Aorta (tissue), 5 donors: ENCODE data around the gene COL4A2. TPM values are rescaled to one million over a fixed set of nuclear protein-coding genes. Genes with fewer than 3 reads are reported as not detected.

Source experiments
- ATAC-seq: fragments of 200-7000 bp; cut with Tn5 transposase; one replicate; pipeline ENCODE4 v1.9.1; 2022; ENCODE audit warnings: moderate library complexity; ENCODE audit not compliant: low FRiP score
- DNase-seq, 2 donors: peaks; one replicate each; pipeline ENCODE4 v3.0.0-alpha.2; 2020
- H3K27ac ChIP-seq, 2 donors: one replicate each; pipeline ENCODE4 v1.5.1; 2013; ENCODE audit warnings: low read length in 2 of 2, mild to moderate bottlenecking in 2 of 2, moderate library complexity in 2 of 2, control low read depth in 1 of 2, inconsistent platforms in 1 of 2, low read depth in 1 of 2
- H3K27me3 ChIP-seq, 2 donors: one replicate each; pipeline ENCODE4 v1.6.1; 2013; ENCODE audit warnings: control low read depth in 1 of 2, low read length in 1 of 2, mild to moderate bottlenecking in 1 of 2, moderate library complexity in 1 of 2; ENCODE audit not compliant: insufficient read depth in 2 of 2, control insufficient read depth in 1 of 2
- H3K36me3 ChIP-seq, 2 donors: one replicate each; pipeline ENCODE4 v1.6.1; 2013; ENCODE audit warnings: control low read depth in 1 of 2, low read length in 1 of 2, mild to moderate bottlenecking in 1 of 2; ENCODE audit not compliant: insufficient read depth in 2 of 2, control insufficient read depth in 1 of 2
- H3K4me1 ChIP-seq, 2 donors: one replicate each; pipeline ENCODE4 v1.6.1; 2013; ENCODE audit warnings: low read length in 2 of 2, control low read depth in 1 of 2, mild to moderate bottlenecking in 1 of 2, moderate library complexity in 1 of 2; ENCODE audit not compliant: insufficient read depth in 2 of 2, control insufficient read depth in 1 of 2
- H3K4me3 ChIP-seq, 2 donors: one replicate each; pipeline ENCODE4 v1.5.1; 2013; ENCODE audit warnings: low read length in 2 of 2, control low read depth in 1 of 2, mild to moderate bottlenecking in 1 of 2
- H3K9me3 ChIP-seq: one replicate; pipeline ENCODE4 v1.6.1; 2013; ENCODE audit warnings: mild to moderate bottlenecking, low read length; ENCODE audit not compliant: control insufficient read depth
- WGBS, 2 donors: extraction: QIAGEN DNeasy Blood & Tissue Kit; methylation state at CpG; one replicate each; pipeline ENCODE4 v1.1.7; 2013; 5-methylcytosine and 5-hydroxymethylcytosine counted together
- intact Hi-C, 2 donors: fragments of 100-400 bp; cut with DNase I; formaldehyde crosslinking; loops; one replicate each; pipeline versions ENCODE4 v1.14.2 to v1.15.0; 2022
- polyA plus RNA-seq, 2 donors: library from polyadenylated mRNA; stranded (reverse); fragments of 200-250 nt; gene quantifications; one replicate each; pipeline ENCODE4 v1.2.3, GENCODE V29; 2013
- total RNA-seq, 2 donors: library from RNA; stranded (reverse); fragmentation: NEBNext Ultra II Directional; extraction: Animal tissue kit (Norgen Biotek cat#: 25700); gene quantifications; one replicate each; pipeline ENCODE4 v1.2.1, GENCODE V29; 2021
- donor health status: healthy with polysubstance abuse.
- donor health status: Bipolar disorder and iron deficiency.
- donor health status: DM: no; HTN: no; CAD: no.
- donor health status: DM: no; HTN: no; CAD: no.
- donor health status: DM: yes; HTN: yes; CAD: no.

COL4A2 gene
- total and polyA plus RNA-seq, 4 donors: 117 to 1,110 (median 681) TPM

DNA sequence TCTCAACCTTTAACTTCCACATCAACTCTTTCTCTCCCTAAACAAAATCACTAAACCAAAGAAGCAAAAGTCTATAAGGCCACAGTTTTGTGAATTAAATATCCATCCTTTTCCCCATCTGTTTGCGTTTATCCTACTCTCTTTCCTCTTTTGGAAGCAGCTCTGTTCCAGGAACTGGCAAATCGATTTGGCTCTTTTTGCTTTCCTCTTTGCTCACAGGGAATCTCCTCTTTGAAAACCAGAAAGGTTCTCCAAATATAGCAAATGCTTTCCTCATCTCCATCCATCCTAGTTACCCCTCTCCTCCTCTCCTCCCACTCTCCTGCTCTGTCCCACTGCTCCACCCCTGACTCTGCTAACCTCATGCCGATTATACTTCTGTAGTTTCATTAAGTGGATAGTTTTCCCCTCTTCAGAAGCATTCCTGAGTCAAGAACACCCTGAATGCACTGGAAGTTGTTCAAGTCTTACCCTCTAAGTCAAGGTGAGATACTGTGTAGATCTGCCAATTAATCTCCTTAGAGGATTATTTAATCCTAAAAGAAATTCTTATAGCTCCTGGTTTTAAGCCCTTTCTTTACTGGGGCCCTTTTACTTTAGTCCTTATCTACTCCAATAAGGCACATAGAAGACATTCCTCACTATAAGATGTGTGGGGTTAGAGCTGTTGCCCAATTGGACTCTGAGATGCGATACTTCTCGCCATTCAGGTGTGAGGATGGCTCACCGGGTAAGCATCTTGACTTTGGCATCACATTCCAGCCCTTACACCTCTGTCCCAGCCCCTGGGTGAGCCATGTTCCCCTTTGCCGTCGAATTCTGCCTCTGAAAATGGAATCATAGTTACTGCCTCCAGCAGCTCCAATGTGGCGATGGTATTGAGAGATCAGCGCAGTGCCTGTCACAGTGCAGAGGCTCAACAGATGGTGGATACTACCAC, 67.6 kb downstream of the COL4A2 start:
- ATAC-seq (no peak), DNase-seq (no peak)
- Histone ChIP-seq H3K4me3 (no peak overlapping the region), H3K36me3 (no peaks in the 10 kb centered on the region), H3K27ac (peak overlapping the region; percentile 47 to 74), H3K4me1 (peaks cover 2 to 13% of the 10 kb centered on the region in 2 donors), H3K9me3 (no peaks in the 10 kb centered on the region), H3K27me3 (no peaks in the 10 kb centered on the region)
- WGBS, 2 donors: 66 to 70% methylated on average over 10 of the region's 10 CpGs
- intact Hi-C loops: no loop called here

DNA sequence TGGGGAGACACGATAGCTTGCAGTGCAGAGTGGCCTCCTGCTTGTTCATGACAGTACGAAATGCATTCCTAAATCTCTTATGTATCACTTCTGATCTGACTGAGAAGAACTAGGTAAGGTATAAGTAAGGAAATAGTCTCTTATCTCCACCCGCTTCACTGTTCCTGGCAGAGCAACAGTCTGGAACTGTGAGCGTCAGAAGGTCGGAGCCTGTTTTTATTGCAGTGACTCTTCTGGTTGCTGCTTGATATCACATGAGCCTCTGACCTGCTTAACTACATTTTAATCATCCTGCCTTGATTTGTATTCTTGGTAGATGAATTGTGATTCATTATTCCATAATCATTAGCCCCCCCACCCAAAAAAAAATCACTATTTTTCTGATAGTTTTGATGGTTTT, 69.0 kb downstream of the COL4A2 start:
- peak overlapping the region; percentile 9 to 45 for H3K27ac ChIP-seq
- H3K36me3 ChIP-seq: no peaks in the 10 kb centered on the region
- DNase-seq: no peak
- intact Hi-C loops: no loop called here
- H3K4me3 ChIP-seq: no peak overlapping the region
- peaks cover 2 to 13% of the 10 kb centered on the region in 2 donors for H3K4me1 ChIP-seq
- ATAC-seq: no peak
- H3K27me3 ChIP-seq: no peaks in the 10 kb centered on the region
- WGBS, 2 donors: 6 to 12% methylated on average over 5 of the region's 5 CpGs
- no peaks in the 10 kb centered on the region for H3K9me3 ChIP-seq

DNA sequence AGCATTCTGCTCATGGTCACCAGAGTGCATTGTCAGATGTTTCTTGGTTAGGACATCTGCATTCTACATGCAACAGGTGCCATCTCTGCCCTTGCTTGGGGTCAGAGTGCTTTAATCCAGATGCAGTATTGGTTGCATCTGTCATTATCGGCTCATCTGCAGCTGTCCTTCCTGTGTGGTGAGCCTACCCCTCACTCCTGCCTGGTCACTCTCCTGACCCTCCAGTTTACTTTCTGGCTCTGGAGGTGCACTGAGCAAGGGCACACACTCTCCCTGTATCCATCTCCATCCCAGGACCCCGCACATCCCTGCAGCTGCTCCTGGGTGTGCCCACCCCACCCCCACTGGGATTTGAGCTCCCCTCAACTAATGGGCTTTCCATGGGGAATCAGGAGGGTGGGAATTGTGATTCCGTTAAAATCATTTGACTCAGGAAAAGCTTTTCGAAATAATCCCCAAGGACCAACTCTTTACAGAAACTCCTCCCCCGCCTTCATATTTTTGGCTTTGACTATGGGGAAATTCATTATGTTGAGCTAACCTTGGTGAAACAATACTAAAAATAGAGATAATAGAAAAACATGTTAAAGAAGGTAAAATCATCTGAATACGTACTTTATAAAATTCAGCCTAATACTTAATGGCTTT, 70.2 kb downstream of the COL4A2 start:
- H3K4me1 ChIP-seq: peaks cover 2 to 8% of the 10 kb centered on the region in 2 donors
- 15 to 24% methylated on average over 6 of the region's 6 CpGs for WGBS, 2 donors
- ATAC-seq (no peak), DNase-seq (no peak)
- H3K9me3 ChIP-seq: no peaks in the 10 kb centered on the region
- peak overlapping the region in 1 of 2 donors; percentile 97 for H3K27ac ChIP-seq
- intact Hi-C loops: no loop called here
- no peaks in the 10 kb centered on the region for H3K27me3 ChIP-seq
- H3K36me3 ChIP-seq: no peaks in the 10 kb centered on the region
- no peak overlapping the region for H3K4me3 ChIP-seq

DNA sequence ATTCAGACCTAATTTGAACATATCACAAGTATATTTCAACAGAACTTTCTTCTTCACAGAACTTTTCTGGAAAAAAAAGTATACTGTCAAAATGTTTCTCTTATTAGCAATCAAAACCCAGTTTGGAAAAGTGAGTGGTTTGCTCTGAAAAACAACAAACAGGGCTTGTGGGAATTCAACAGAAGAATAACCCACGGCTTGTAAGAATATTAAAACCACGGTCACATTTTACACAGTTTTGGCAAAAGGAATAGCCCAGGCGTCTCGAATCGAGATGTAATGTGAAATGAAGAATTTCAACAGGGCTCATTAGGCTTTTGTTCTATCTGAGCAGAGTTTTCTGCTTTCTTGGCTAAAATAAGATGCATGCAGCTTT, 70.7 kb downstream of the COL4A2 start:
- H3K4me3 ChIP-seq: no peak overlapping the region
- H3K9me3 ChIP-seq: no peaks in the 10 kb centered on the region
- H3K27ac ChIP-seq: peak overlapping the region in 1 of 2 donors; percentile 91
- DNase-seq (no peak), ATAC-seq (no peak)
- no peaks in the 10 kb centered on the region for H3K27me3 ChIP-seq
- peaks cover 2 to 8% of the 10 kb centered on the region in 2 donors for H3K4me1 ChIP-seq
- WGBS, 2 donors: 5 to 10% methylated on average over 5 of the region's 5 CpGs
- H3K36me3 ChIP-seq: no peaks in the 10 kb centered on the region
- intact Hi-C loops: no loop called here

DNA sequence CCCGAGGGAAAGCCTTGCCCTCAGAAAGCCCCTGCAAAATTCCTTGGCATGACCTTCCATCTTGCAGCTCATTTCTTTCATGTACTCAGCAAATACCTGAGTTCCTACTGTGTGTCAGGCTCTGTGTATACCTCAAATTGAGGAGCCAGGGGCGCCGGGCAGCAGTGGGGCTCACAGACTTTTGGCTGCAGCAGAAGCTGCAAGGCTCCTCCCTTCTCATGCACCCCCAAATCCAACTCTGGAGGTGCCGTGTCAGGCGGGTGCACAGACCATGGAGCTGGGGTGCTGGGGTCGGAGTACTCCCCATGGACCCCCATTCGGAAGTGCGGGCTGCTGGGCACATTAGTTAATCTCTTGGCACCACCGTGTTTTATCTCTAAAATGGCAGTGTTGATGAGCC, 72.3 kb downstream of the COL4A2 start:
- no peak for DNase-seq
- intact Hi-C loops: no loop called here
- Histone ChIP-seq H3K27ac (peak overlapping the region in 1 of 2 donors; percentile 9), H3K36me3 (no peaks in the 10 kb centered on the region), H3K9me3 (no peaks in the 10 kb centered on the region), H3K4me3 (no peak overlapping the region), H3K27me3 (no peaks in the 10 kb centered on the region), H3K4me1 (no peaks in the 10 kb centered on the region)
- 83 to 88% methylated on average over 9 of the region's 9 CpGs for WGBS, 2 donors
- ATAC-seq: no peak

DNA sequence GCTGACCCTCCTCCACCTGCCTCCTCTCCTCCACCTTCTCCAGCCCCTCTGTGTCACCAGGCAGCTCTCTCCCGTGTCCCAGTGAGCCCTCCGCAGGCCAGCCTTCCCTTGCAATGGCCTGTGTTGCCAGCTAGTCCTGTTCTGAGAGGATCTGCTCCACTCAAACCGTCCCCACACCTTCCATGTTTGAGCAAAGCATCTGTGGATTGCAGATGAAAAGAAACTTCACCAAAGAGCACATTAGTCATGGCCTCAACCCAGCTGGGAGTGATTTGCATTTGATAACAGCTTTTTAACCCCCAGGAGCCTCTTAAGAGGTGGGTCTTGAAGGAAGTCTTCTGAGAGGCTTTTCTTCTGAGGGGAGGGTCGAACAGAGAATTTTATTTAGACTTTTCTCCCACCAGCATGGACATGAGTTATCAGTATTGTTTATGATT, 72.8 kb downstream of the COL4A2 start:
- Histone ChIP-seq H3K27me3 (no peaks in the 10 kb centered on the region), H3K27ac (peak overlapping the region in 1 of 2 donors; percentile 29), H3K9me3 (no peaks in the 10 kb centered on the region), H3K4me1 (no peaks in the 10 kb centered on the region), H3K4me3 (no peak overlapping the region), H3K36me3 (no peaks in the 10 kb centered on the region)
- 27% methylated on average over 4 of the region's 4 CpGs for WGBS, 2 donors
- no peak for ATAC-seq
- no peak for DNase-seq
- intact Hi-C loops: no loop called here

DNA sequence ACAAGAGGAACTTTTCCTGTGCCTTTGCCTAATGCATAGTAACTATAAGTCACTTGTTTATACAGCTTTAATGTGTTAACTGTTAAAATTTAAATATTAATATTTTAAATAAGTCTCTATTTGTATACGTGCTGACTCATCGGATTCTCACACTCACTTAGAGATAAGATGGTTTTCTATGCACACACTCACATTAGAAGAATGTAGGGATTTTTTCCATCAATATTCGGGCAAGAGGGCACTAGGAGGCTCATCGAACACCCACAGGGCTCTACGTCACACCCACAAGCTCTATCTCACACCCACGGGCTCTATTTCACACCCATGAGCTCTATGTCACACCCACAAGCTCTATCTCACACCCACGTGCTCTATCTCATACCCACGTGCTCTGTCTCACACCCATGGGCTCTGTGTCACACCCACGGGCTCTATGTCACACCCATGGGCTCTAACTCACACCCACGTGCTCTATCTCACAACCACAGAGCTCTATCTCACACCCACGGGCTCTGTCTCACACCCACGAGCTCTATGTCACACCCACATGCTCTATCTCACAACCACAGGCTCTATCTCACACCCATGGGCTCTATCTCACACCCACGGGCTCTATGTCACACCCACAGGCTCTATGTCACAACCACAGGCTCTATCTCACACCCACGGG, 73.4 kb downstream of the COL4A2 start:
- peak in 1 of 2 donors; percentile 34 for DNase-seq

DNA sequence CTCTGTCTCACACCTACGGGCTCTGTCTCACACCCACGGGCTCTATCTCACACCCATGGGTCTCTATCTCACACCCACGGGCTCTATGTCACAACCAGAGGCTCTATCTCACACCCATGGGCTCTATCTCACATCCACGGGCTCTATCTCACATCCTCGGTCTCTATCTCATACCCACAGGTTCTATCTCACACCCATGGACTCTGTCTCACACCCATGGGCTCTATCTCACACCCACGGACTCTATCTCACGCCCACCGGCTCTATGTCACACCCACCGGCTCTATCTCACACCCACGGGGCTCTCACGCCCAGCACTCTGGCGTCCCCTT, 73.9 kb downstream of the COL4A2 start:
- no peak overlapping the region for H3K4me3 ChIP-seq
- H3K36me3 ChIP-seq: no peaks in the 10 kb centered on the region
- DNase-seq (peak in 1 of 2 donors; percentile 37), ATAC-seq (no peak)
- no peaks in the 10 kb centered on the region for H3K4me1 ChIP-seq
- no peaks in the 10 kb centered on the region for H3K9me3 ChIP-seq
- H3K27me3 ChIP-seq: no peaks in the 10 kb centered on the region
- intact Hi-C loops: no loop called here
- peak overlapping the region in 1 of 2 donors; percentile 67 for H3K27ac ChIP-seq
- WGBS, 2 donors: 89 to 94% methylated on average over 12 of the region's 12 CpGs

More for the DNA sequence above, 73.4 kb downstream of the COL4A2 start:
- no peak overlapping the region for H3K4me3 ChIP-seq
- 49 to 54% methylated on average over 14 of the region's 14 CpGs for WGBS, 2 donors
- peak overlapping the region; percentile 45 to 67 for H3K27ac ChIP-seq
- H3K4me1 ChIP-seq: no peaks in the 10 kb centered on the region
- intact Hi-C loops: no loop called here
- H3K27me3 ChIP-seq: no peaks in the 10 kb centered on the region
- ATAC-seq: no peak
- no peaks in the 10 kb centered on the region for H3K9me3 ChIP-seq
- H3K36me3 ChIP-seq: no peaks in the 10 kb centered on the region
